GM23338 (cell line): ENCODE measurements around the gene SCNN1G.

ENCODE experiments used
- CREB1 ChIP-seq: fragments of 250-450 bp; sonication (Bioruptor Pico); IDR thresholded peaks from 2 replicates; pipeline ENCODE4 v1.5.0; 2020; ENCODE audit warnings: low read depth, mild to moderate bottlenecking, moderate library complexity
- EZH2 ChIP-seq: fragments of 200-600 bp; sonication (generic); IDR thresholded peaks from one replicate; pipeline ENCODE4 v1.8.0; 2017; ENCODE audit warnings: antibody characterized with exemption, mild to moderate bottlenecking, low read depth; ENCODE audit not compliant: unreplicated experiment
- POLR2AphosphoS5 ChIP-seq: IDR thresholded peaks from 2 replicates; pipeline ENCODE4 v1.6.1; 2016; ENCODE audit warnings: antibody characterized with exemption, low read depth
- TF ChIP-seq, protein P1 (sequence below), 2 experiments: fragments of 200-600 bp in 1 of 2; sonication (generic) in 1 of 2; conservative IDR thresholded peaks; 2 replicates each; pipeline versions ENCODE4 v1.5.1 to v1.6.1; 2016 to 2017; ENCODE audit warnings: antibody characterized with exemption in 2 of 2, low read depth in 2 of 2, mild to moderate bottlenecking in 2 of 2, moderate library complexity in 1 of 2

DNA sequence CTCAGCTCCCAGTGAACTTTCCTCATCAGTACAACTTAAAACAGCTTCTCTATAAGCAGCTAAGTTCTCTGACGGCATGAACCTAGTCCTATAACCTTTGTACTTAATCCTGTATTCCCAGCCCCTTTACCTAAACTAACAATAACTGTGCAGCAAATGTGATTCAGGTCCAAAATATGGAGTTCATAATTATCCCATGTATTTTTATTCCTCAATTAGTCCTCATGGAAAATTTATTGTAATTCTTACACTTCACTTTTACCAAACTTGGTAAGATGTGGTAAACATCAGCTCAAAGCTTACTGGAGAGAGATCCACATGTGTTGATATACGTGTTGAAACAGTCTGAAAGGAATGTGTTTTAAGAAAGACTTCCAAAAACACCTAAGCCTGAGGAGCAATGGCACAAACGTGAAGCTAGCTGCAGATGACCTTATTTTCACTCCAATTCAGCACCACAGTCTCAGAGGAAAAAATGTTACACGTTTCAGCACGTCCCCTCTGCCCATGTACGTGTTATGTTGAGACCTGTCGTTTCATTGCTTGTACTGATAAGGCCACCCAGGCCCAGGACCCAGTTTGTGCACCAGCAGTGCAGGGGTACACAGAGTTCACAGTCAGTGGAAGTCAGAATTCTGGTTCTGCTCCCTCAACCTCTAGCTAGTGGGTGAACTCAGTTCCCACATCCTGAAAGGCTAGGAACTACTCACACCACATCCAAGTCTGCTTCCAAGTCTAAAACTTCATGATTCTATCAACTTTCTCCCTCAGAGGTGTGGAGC lies 40.4 kb upstream of the SCNN1G start:
- TF ChIP-seq, protein P1, sequence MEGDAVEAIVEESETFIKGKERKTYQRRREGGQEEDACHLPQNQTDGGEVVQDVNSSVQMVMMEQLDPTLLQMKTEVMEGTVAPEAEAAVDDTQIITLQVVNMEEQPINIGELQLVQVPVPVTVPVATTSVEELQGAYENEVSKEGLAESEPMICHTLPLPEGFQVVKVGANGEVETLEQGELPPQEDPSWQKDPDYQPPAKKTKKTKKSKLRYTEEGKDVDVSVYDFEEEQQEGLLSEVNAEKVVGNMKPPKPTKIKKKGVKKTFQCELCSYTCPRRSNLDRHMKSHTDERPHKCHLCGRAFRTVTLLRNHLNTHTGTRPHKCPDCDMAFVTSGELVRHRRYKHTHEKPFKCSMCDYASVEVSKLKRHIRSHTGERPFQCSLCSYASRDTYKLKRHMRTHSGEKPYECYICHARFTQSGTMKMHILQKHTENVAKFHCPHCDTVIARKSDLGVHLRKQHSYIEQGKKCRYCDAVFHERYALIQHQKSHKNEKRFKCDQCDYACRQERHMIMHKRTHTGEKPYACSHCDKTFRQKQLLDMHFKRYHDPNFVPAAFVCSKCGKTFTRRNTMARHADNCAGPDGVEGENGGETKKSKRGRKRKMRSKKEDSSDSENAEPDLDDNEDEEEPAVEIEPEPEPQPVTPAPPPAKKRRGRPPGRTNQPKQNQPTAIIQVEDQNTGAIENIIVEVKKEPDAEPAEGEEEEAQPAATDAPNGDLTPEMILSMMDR (conservative IDR thresholded peaks at IDR 0.05; ENCODE audit: low read depth in 2 of 2) = no peak
- no peak for TF ChIP-seq POLR2AphosphoS5
- no peak for TF ChIP-seq EZH2
- TF ChIP-seq CREB1 (CRISPR knock-in tag) = no peak
